HG03354 (cell line): Measurements from ENCODE around the gene EIF3D.

Experiments used
- ATAC-seq: cut with Tn5 transposase; IDR thresholded peaks from one replicate; pipeline ENCODE4 v1.9.1; 2021; ENCODE audit warnings: mild to moderate bottlenecking; ENCODE audit not compliant: unreplicated experiment, poor library complexity, severe bottlenecking

The EIF3D gene

DNA sequence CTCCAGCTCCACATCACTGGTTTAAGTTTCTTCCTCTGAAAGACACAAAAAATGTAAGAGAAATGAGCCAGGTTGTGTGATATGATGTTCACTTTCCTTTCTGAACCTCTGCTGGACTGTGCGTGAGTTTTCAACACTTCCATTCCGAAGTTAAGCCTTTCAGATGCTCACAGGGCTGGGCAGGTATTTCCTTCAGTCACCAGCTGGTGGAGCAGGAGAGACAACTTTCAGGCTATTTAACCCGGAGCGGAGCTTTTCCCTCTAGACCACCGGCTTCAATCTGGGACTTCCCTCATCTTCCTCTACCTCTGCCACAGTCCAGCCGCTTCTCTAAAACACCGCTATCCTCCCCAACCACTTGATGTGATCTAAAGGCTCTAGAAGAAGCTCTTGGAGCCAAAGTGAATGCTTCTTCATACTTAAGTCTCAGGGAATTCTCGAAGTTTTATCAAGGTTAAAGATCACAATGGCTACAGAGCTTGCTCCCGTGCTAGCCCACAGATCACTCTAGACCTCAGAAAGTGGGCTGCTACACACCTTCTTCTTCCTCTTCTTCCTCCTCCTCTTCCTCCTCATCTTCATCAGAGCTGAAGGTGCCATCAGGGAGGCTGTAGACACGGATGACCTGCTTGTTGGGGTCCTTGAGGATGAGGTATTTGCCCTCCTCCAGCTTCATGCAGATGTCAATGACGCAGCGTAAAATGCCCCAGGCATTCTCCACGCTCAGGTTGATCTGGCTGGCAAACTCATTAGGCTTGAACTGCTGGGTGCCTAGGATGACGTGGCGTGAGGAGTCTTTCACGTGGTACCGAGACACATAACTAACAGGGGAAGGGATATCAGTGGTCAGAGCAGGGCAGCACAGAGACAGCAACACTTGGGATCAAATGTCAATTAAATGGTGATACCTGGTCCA is 17.7 kb downstream of the EIF3D start:
- ATAC-seq = no peak

- no peak for ATAC-seq
Measured at GRCh38 chr22:36510384-36510783, 18.6 kb downstream of the EIF3D start.

DNA sequence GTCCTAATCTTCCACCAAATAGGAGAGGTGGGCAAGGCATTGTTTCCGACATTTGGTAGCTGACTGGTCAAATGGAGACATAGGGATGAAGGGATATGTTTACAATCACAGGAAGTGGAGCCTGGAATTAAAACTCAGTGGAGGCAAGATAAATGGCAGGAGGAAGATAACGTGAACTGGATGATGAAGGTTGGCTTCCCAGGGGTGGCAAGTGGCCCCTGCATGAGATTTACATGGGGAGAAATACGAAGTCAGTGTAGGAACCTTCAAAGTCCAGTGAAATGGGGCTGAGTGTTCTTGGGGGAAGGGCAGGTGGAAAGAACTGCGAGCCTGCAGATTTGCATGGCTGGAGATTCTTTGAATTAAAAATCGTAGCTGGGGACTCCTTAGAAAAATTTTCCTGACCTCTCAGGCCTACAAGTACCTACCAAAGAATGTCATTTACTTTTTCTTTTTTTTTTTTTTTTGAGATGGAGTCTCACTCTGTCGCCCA is 21.4 kb downstream of the EIF3D start:
- ATAC-seq = no peak

- ATAC-seq = peak; percentile 82
Measured at GRCh38 chr22:36506637-36507517, 22.1 kb downstream of the EIF3D start, which contains the start of gene FOXRED2. FOXRED2 (minus strand) TSS chr22:36507040; CDS start chr22:36506422, 618 bp downstream.

GRCh38 chr22:36505998-36506635 is 22.8 kb downstream of the EIF3D start:
- ATAC-seq = no peak

DNA sequence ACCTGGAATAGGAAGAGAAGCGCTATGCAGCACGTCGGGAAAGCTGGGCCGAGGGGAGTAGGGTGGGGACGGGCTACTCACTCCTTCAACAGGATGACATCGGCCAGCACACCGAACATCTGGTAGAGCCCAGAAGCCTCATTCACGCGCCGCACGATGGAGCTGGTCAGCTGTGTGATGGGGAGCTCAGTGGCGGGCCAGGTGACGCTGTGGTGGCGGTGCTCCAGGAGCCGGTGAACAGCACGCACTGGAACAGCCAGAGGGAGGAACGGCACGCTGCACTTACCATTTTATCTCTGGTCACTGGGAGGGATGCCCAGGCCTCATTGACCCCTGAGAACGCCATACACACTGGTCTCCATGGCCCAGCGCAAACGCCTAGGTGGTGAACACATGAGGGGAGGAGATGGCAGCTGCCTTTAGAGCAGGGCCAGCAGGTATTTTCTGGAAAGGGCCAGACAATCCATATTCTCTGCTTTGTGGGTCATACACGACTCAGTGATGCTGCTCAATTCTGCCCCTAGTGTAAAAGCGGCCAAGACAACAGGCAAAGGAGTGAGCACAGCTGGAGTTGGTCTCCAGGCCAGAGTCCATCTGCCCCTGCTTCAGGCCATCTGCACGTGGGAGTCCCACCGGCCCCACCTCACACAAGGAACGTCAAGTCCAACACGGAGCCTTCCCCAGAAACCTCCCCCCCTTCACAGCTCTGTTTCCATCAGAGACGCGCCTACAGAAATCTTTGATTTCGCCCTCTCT is 30.9 kb downstream of the EIF3D start:
- ATAC-seq = no peak

DNA sequence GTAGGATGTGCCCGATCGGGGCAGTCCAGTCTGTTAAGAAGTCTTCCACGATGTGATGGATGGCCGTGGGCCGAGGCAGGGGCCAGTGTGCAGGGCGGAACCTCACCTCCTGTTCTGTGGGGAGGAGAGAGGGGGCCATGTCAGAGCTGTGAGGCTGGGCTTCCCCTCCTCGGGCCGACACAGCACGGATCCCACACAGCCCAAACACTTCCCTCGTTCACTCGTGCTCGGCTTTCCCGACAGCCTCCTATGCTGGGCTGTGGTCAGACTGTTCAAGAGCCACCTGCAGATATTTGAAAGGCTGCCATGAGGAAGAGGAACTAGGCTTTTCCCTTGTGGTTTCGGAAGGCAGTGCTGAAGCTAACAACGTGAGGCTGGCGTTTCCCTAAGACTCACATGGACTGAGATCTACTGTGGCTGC is 35.3 kb downstream of the EIF3D start:
- ATAC-seq = no peak

DNA sequence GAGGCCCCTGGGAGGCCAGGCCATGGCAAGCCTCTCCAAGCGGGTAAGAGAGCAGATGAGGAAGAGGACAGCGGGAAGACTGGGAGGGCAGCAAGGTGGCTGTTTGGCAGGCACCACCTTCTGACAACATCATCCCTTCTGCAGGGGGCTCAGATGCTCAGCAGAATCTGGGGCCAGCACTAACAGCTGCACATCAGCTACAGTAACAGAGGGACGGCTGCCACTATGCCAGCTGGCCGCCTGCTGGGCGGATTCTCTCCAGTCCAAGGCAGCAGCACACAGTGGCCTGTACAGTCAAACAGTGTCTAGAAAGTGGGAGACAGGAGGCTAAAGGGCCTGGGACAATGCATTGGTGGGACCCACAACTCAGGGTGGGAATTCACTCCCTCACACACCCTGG is 36.9 kb downstream of the EIF3D start:
- ATAC-seq = no peak

DNA sequence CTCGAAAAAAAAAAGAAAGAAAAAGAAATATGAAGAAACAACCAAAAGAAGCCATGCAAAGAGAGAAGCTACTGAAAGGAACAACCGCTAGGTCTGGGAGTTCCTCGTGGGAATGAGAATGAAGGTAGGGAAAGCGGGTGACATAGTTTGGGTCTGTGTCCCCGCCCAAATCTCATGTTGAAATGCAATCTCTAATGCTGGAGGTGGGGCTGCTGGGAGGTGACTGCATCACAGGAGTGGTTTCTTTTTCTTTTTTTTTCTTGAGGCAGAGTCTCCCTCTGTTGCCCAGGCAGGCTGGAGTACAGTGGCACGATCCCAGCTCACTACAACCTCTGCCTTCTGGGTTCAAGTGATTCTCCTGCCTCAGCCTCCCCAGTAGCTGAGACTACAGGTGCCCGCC is 37.8 kb downstream of the EIF3D start:
- ATAC-seq = no peak

GRCh38 chr22:36486619-36487384 is 42.2 kb downstream of the EIF3D start:
- no peak for ATAC-seq

DNA sequence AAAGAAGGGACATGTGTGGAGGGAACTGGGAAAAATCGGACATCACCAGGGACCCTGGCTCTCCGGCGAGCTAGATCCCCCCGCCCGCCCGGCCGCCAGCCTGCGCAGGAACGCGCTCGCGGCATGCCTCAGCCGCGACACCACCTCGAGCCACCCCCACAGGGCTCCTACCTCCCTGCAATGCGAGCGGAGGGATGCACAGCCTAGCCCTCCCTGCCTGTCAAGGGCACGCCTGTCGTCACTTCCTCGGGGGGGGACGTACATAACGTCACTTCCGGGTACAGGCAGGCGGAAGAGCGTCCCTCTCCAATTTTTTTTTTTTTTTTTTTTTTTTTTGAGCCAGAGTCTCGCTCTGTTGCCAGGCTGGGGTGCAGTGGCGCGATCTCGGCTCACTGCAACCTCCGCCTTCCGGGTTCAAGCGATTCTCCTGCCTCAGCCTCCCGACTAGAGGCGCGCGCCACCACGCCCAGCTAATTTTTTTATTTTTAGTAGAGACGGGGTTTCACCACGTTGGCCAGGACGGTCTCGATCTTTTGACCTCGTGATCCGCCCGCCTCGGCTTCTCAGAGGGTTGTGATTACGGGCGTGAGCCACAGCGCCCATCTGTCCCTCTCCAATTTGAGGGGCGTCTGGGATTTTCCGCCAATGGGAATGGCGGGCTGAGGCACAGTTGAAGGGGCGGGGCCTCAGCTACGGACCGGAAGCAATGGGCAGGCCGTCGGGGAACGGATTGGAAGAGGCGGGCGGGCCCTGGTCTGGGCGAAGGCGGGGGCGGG is 47.4 kb downstream of the EIF3D start, which contains the start of gene TXN2:
TSS of gene TXN2 (minus strand) at position 248 of the 776 bp plus-strand sequence. CDS start 803 bp downstream, outside the sequence.
- ATAC-seq = peak; percentile 85

- ATAC-seq = no peak
Measured at GRCh38 chr22:36480941-36481392, 48.0 kb downstream of the EIF3D start.

- ATAC-seq = no peak
Measured at GRCh38 chr22:36478966-36479365, 50.0 kb downstream of the EIF3D start.

DNA sequence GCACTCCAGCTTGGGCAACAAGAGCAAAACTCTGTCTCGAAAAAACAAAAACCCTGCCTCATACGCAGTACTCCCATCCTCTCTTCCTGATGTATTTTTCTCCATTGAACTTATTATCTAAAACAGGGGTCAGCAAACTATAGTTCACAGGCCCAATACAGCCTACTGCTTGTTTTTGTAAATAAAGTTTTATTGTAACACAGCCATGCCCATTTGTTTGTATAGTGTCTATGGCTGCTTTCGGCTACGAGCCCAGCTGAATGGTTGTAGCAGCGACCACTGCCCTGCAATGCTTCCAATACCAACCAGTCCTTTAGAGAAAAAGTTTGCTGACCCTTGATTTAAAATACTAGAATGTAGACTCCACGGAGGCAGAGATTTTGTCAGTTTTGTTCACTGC is 53.6 kb downstream of the EIF3D start:
- no peak for ATAC-seq

GRCh38 chr22:36472689-36473088 is 56.3 kb downstream of the EIF3D start:
- ATAC-seq = no peak

DNA sequence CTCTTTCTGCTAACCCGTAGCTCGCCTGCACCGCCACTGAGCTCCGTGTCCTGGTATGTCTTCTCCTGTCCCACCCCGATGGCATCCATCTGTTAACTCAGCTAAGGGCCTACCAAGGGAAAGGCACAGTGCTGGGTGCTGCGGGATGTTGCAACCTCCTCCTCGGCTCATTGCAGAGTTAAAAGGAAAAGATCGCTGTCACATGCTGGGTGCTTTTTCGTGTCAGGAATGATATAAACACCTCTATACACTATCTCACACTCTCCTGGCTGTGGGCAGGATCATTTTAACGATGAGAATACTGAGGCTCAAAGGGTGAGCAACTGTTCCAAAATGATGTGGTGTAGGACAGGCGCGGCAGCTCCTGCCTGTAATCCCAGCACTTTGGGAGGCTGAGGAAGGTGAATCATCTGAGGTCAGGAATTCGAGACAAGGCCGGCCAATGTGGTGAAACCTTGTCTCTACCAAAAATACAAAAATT is 57.6 kb downstream of the EIF3D start:
- no peak for ATAC-seq

DNA sequence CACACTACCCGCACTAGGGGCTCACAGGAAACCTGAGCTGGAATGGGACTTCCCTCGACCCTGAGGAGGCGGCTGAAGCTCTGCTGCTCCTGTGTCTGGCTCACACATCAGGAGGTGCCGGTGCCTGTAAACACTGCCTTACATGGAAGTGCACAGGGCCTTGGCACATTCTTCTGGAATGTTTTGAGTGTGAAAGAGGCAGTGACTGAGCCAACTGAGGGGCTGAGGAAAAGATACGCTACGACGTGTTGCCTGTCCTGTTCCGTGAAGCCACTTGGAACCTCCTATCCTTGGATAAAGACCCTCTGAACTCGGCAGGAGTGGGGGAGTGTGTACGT is 58.0 kb downstream of the EIF3D start:
- ATAC-seq = no peak
